HEK293 (cell line): ENCODE measurements around the gene DGKB.

Source experiments
- CTCF ChIA-PET: fragments of 350-600 bp; formaldehyde crosslinking; extraction: SDS; loops from one replicate; lab custom pipeline; 2021; ENCODE audit warnings: antibody characterized with exemption; lab: Yijun Ruan, JAX
- POLR2A ChIA-PET: fragments of 300-600 bp; formaldehyde crosslinking; extraction: SDS; loops from one replicate; lab custom pipeline; 2020; ENCODE audit warnings: antibody characterized with exemption, inconsistent platforms; lab: Yijun Ruan, JAX
- H3K27ac ChIP-seq: fragments of 200-500 bp; sonication (Bioruptor generic); 2 replicates; pipeline ENCODE4 v1.5.1; 2014; ENCODE audit warnings: low read depth, low read length, control low read depth, inconsistent platforms; ENCODE audit errors: extremely low read depth
- H3K36me3 ChIP-seq, 2 experiments: fragments of 200-500 bp in 1 of 2; sonication (Bioruptor generic) in 1 of 2; 1 replicate in 1 of 2; 2 replicates in 1 of 2; pipeline ENCODE4 v1.5.1; 2014 to 2017; ENCODE audit warnings: inconsistent platforms in 2 of 2, low read length in 2 of 2; ENCODE audit not compliant: control insufficient read depth in 2 of 2, insufficient read depth in 1 of 2
- H3K4me1 ChIP-seq: fragments of 200-500 bp; sonication (Bioruptor generic); 2 replicates; pipeline ENCODE4 v1.5.1; 2014; ENCODE audit warnings: mild to moderate bottlenecking, low read length, inconsistent platforms; ENCODE audit not compliant: control insufficient read depth, insufficient read depth
- H3K4me3 ChIP-seq: 2 replicates; pipeline ENCODE4 v1.5.1; 2011; ENCODE audit warnings: low read depth, mild to moderate bottlenecking, control low read depth, low read length, moderate library complexity
- H3K9me3 ChIP-seq: fragments of 200-500 bp; sonication (Bioruptor generic); 2 replicates; pipeline ENCODE4 v1.5.1; 2014; ENCODE audit warnings: low read depth, low read length, inconsistent platforms; ENCODE audit not compliant: control insufficient read depth, insufficient read depth
- EGR2 ChIP-seq: fragments of 450-650 bp; formaldehyde crosslinking; IDR thresholded peaks from 2 replicates; pipeline ENCODE4 v1.5.1; 2016; ENCODE audit warnings: low read depth, missing biosample characterization, missing genetic modification characterization
- GLI4 ChIP-seq: fragments of 450-650 bp; formaldehyde crosslinking; IDR thresholded peaks from 2 replicates; pipeline ENCODE4 v1.5.1; 2016; ENCODE audit warnings: missing biosample characterization, missing genetic modification characterization
- GLIS1 ChIP-seq: fragments of 450-650 bp; formaldehyde crosslinking; IDR thresholded peaks from 2 replicates; pipeline ENCODE4 v1.5.1; 2016; ENCODE audit warnings: missing biosample characterization, missing genetic modification characterization
- GLIS2 ChIP-seq: fragments of 450-650 bp; formaldehyde crosslinking; IDR thresholded peaks from 2 replicates; pipeline ENCODE4 v1.5.1; 2016; ENCODE audit warnings: missing biosample characterization, missing genetic modification characterization
- HOXA7 ChIP-seq: sonication (generic); formaldehyde crosslinking; IDR thresholded peaks from 2 replicates; pipeline ENCODE4 v1.8.1; 2022; ENCODE audit warnings: missing genetic modification reagents, borderline replicate concordance
- KLF1 ChIP-seq: fragments of 450-650 bp; formaldehyde crosslinking; IDR thresholded peaks from 2 replicates; pipeline ENCODE4 v1.5.1; 2016; ENCODE audit warnings: missing biosample characterization, missing genetic modification characterization
- MYNN ChIP-seq: fragments of 450-650 bp; formaldehyde crosslinking; IDR thresholded peaks from 2 replicates; pipeline ENCODE4 v1.5.1; 2016; ENCODE audit warnings: missing biosample characterization, missing genetic modification characterization, borderline replicate concordance
- SALL2 ChIP-seq: fragments of 450-650 bp; formaldehyde crosslinking; IDR thresholded peaks from 2 replicates; pipeline ENCODE4 v1.5.0; 2017; ENCODE audit warnings: missing biosample characterization, mild to moderate bottlenecking, missing genetic modification characterization, borderline replicate concordance
- SCRT2 ChIP-seq: fragments of 450-650 bp; formaldehyde crosslinking; IDR thresholded peaks from 2 replicates; pipeline ENCODE4 v1.5.1; 2016; ENCODE audit warnings: missing biosample characterization, missing genetic modification characterization
- SP3 ChIP-seq: fragments of 450-650 bp; formaldehyde crosslinking; IDR thresholded peaks from 2 replicates; pipeline ENCODE4 v1.5.1; 2016; ENCODE audit warnings: missing biosample characterization, missing genetic modification characterization
- ZBTB7A ChIP-seq: fragments of 450-650 bp; formaldehyde crosslinking; IDR thresholded peaks from 2 replicates; pipeline ENCODE4 v1.5.1; 2016; ENCODE audit warnings: low read depth, missing biosample characterization, missing genetic modification characterization
- ZNF140 ChIP-seq: fragments of 450-650 bp; formaldehyde crosslinking; IDR thresholded peaks from 2 replicates; pipeline ENCODE4 v1.5.1; 2016; ENCODE audit warnings: missing biosample characterization, missing genetic modification characterization
- ZNF19 ChIP-seq: fragments of 450-650 bp; formaldehyde crosslinking; IDR thresholded peaks from 2 replicates; pipeline ENCODE4; 2016; ENCODE audit warnings: missing biosample characterization, missing genetic modification characterization, low read depth
- ZNF239 ChIP-seq: fragments of 450-650 bp; formaldehyde crosslinking; IDR thresholded peaks from 2 replicates; pipeline ENCODE4 v1.5.1; 2016; ENCODE audit warnings: missing biosample characterization, missing genetic modification characterization
- ZNF391 ChIP-seq: fragments of 450-650 bp; formaldehyde crosslinking; IDR thresholded peaks from 2 replicates; pipeline ENCODE4 v1.5.1; 2016; ENCODE audit warnings: low read depth, missing biosample characterization, missing genetic modification characterization, borderline replicate concordance
- ZNF560 ChIP-seq: fragments of 450-650 bp; formaldehyde crosslinking; IDR thresholded peaks from 2 replicates; pipeline ENCODE4 v1.5.1; 2017; ENCODE audit warnings: missing biosample characterization, missing genetic modification characterization, borderline replicate concordance
- ZNF596 ChIP-seq: fragments of 450-650 bp; IDR thresholded peaks from 2 replicates; pipeline ENCODE4 v1.5.0; 2018; ENCODE audit warnings: missing biosample characterization, mild to moderate bottlenecking, missing genetic modification characterization, moderate library complexity
- ZNF639 ChIP-seq: fragments of 450-650 bp; formaldehyde crosslinking; IDR thresholded peaks from 2 replicates; pipeline ENCODE4 v1.5.1; 2016; ENCODE audit warnings: missing biosample characterization, missing genetic modification characterization
- ZNF747 ChIP-seq: fragments of 450-650 bp; formaldehyde crosslinking; IDR thresholded peaks from 2 replicates; pipeline ENCODE4 v1.5.1; 2016; ENCODE audit warnings: missing biosample characterization, missing genetic modification characterization
- TF ChIP-seq, protein P1 (sequence below): fragments of 450-650 bp; formaldehyde crosslinking; IDR thresholded peaks from 2 replicates; pipeline ENCODE4 v1.5.1; 2016; ENCODE audit warnings: missing biosample characterization, missing genetic modification characterization
- TF ChIP-seq, protein P2 (sequence below): fragments of 450-650 bp; formaldehyde crosslinking; IDR thresholded peaks from 2 replicates; pipeline ENCODE4 v1.5.1; 2017; ENCODE audit warnings: missing biosample characterization, missing genetic modification characterization

Gene DGKB

GRCh38 chr7:14096159-14096558 is 806.4 kb downstream of the DGKB start:
- Histone ChIP-seq H3K4me1 (no peaks in the 10 kb centered on the region), H3K36me3 (no peaks in the 10 kb centered on the region), H3K9me3 (no peaks in the 10 kb centered on the region), H3K4me3 (no peak overlapping the region), H3K27ac (no peak overlapping the region)
- POLR2A ChIA-PET: no interaction called here
- CTCF ChIA-PET: interaction anchor here (0.7 kb wide), 1 partner anchor 30 kb away, joined by 5 read pairs; no protein-coding TSS in a partner anchor
- TF ChIP-seq ZNF560 (no peak), HOXA7 (CRISPR knock-in tag) (no peak), GLIS2 (tag by site-specific recombination) (no peak), SALL2 (no peak), KLF1 (tag by site-specific recombination) (no peak), ZNF239 (tag by site-specific recombination) (no peak), MYNN (tag by site-specific recombination) (no peak), SP3 (no peak)
- TF ChIP-seq, protein P1, sequence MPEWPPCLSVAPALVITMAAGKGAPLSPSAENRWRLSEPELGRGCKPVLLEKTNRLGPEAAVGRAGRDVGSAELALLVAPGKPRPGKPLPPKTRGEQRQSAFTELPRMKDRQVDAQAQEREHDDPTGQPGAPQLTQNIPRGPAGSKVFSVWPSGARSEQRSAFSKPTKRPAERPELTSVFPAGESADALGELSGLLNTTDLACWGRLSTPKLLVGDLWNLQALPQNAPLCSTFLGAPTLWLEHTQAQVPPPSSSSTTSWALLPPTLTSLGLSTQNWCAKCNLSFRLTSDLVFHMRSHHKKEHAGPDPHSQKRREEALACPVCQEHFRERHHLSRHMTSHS (tag by site-specific recombination): no peak
- TF ChIP-seq, protein P2, sequence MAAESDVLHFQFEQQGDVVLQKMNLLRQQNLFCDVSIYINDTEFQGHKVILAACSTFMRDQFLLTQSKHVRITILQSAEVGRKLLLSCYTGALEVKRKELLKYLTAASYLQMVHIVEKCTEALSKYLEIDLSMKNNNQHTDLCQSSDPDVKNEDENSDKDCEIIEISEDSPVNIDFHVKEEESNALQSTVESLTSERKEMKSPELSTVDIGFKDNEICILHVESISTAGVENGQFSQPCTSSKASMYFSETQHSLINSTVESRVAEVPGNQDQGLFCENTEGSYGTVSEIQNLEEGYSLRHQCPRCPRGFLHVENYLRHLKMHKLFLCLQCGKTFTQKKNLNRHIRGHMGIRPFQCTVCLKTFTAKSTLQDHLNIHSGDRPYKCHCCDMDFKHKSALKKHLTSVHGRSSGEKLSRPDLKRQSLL (tag by site-specific recombination): no peak

DNA sequence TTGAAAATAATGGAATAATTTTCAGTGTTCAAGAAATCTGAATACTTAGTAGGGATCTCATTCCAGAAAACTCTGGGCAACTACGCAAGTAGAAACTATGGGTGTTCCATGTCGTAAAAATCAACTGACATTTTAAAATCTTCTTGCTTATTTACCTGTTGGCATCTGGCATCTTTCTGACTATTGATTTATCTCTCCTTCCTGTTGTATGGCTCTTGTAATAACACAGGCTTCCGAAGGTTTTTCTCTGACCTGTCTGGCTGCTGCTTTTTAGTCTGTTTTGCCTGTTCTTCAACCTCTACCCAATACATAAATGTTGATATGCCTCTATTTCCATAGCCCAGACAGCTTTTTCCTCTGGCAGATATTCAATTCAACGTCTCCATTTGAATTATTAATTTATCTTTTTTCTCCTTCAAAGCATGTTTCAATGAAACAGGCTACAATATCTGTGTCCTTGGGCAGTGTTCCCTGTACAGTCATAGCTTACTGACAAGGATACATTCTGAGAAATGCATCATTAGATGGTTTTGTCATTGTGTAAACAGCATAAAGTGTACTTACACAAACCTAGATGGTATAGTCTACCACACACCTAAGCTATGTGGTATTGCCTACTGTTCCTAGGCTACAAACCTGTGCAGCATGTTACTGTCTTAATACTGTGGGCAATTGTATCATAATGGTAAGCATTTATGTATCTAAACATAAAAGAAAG is 807.2 kb downstream of the DGKB start:
- TF ChIP-seq GLI4 (no peak), ZNF639 (no peak), ZNF596 (tag by site-specific recombination) (no peak), ZNF19 (tag by site-specific recombination) (no peak), ZNF140 (tag by site-specific recombination) (no peak), ZNF747 (tag by site-specific recombination) (no peak), EGR2 (tag by site-specific recombination) (no peak), SCRT2 (tag by site-specific recombination) (no peak), ZNF391 (no peak), GLIS1 (tag by site-specific recombination) (no peak), ZBTB7A (no peak)
- H3K9me3 ChIP-seq: no peaks in the 10 kb centered on the region
- CTCF ChIA-PET: interaction anchor here (0.7 kb wide), 1 partner anchor 31 kb away, joined by 5 read pairs; no protein-coding TSS in a partner anchor
- H3K4me1 ChIP-seq: no peaks in the 10 kb centered on the region
- no peak overlapping the region for H3K27ac ChIP-seq
- no peaks in the 10 kb centered on the region for H3K36me3 ChIP-seq
- H3K4me3 ChIP-seq: no peak overlapping the region
- POLR2A ChIA-PET: no interaction called here
